ENCODE results near the gene NLRP1.

GRCh38 chr17:5541610-5542202 is 42.6 kb downstream of the NLRP1 start:
- TF ChIP-seq, protein P1, sequence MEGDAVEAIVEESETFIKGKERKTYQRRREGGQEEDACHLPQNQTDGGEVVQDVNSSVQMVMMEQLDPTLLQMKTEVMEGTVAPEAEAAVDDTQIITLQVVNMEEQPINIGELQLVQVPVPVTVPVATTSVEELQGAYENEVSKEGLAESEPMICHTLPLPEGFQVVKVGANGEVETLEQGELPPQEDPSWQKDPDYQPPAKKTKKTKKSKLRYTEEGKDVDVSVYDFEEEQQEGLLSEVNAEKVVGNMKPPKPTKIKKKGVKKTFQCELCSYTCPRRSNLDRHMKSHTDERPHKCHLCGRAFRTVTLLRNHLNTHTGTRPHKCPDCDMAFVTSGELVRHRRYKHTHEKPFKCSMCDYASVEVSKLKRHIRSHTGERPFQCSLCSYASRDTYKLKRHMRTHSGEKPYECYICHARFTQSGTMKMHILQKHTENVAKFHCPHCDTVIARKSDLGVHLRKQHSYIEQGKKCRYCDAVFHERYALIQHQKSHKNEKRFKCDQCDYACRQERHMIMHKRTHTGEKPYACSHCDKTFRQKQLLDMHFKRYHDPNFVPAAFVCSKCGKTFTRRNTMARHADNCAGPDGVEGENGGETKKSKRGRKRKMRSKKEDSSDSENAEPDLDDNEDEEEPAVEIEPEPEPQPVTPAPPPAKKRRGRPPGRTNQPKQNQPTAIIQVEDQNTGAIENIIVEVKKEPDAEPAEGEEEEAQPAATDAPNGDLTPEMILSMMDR (conservative IDR thresholded peaks at IDR 0.05; ENCODE audit: low read length) = no peak
- no peak for TF ChIP-seq EZH2phosphoT487 (IDR thresholded peaks at IDR 0.05; ENCODE audit: borderline replicate concordance)

All from Loucy (cell line).